GM21423 (cell line): Measurements from ENCODE around the gene WHAMM.
"Not testable (repeated sequence)": the region's sequence is repeated elsewhere in the genome, so short reads cannot be mapped to it uniquely, and the experiment has no call there.

Source experiments
- ATAC-seq: cut with Tn5 transposase; IDR thresholded peaks from one replicate; pipeline ENCODE4 v1.9.1; 2021; ENCODE audit warnings: mild to moderate bottlenecking, moderate library complexity; ENCODE audit not compliant: unreplicated experiment

Gene WHAMM

DNA sequence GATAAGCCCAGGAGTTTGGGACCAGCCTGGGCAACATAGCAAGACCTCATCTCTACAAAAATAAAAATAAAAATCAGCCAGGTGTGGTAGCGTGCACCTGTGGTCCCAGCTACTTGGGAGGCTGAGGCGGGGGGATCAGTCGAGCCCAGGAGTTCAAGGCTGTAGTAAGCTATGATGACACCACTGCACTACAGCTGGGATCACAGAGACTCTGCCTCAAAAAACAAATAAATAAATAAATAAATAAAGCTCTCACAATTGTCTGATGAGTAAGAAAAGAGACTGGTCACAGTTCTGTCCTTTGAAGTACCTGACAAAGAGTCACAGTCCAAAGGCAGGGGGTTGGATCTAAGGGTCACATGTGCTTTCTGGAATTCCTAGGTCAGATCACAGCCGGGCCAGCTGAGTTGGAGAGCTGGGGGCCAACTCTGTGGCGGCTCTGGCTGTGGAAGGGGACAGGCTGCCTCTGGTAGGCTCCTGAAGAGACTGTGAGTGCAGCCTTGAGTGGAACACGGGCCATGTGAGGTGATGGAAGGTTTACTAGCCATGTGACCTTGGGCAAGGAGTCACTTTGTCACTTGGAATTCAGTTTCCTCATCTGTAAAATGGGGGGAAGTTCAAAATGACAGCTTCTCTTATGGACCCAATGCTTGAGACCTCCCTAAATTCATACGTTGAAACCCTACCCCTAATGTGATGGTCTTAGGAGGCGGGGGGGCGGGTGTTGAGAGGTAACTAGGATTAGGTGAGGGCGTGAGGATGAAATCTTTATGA, 47.2 kb downstream of the WHAMM start:
- no peak for ATAC-seq

- no peak for ATAC-seq
Measured at GRCh38 chr15:82858932-82859331, 49.5 kb downstream of the WHAMM start.

DNA sequence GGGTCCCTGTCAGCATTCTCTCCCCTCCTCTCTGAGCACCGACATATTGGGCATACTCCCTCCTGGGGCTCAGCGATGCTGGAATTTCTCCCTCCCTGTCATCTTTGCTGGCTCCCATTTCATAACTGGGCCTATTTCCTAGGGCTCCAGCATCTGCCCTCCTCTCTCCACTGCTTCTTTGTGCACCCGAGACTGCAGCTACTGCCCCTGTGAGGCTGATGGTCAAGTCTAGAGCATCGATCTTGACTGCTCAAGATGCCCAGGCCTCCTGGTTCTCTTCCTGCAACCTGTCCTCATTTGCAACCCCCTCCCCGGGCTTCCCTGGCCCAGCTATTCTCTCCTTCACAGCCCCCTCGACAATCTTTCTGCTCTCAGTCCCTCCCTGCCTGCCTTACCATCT, 53.5 kb downstream of the WHAMM start:
- no peak for ATAC-seq

DNA sequence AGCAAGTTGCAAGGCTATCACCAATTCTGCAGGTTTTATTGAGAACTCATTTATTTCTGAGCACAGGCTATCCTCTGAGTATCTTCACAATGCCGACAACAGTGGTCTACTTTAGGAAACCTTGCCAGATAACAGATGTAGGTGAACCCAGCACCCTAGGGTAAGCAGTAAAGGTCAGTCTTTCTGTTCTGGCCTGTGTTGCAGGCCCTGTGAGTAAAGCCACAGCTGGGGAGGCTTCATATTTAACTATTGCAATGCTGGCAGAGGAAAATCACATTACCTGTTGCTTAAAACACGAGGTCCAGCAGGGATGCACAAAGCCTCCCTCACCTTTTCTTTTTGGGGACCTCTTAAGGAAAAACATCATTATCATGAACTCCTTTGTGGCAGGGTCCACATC, 55.5 kb downstream of the WHAMM start:
- no peak for ATAC-seq

GRCh38 chr15:82865581-82865980, 56.2 kb downstream of the WHAMM start:
- ATAC-seq = not testable (repeated sequence)

GRCh38 chr15:82865981-82866380, 56.6 kb downstream of the WHAMM start:
- not testable (repeated sequence) for ATAC-seq

DNA sequence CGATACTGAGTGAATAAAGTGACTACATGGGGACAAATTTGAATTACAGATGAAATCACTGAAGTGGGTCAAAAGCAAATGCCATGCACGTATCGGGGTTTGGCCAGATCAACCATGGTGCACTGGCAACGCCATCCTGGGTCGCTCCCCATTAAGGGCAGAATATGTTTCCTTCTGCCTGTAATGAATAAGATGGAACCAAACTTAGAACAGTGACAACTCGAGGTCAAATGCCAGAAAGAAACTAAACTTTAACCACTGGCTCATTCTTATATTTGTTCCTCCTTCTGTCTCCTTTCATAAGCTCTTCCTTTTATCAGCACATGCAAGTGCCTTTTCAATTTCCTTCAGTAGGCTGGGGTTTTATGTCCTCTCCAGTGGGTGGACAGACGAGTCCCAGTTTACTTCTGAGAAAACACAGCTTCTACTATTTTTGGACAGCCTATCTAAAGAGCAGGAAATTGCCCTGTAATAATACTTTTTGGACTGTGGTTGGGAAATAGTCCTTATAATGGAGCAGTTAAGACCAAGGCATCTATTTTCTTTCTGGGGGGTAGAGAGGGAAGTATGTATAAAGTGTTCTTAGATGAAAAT, 61.4 kb downstream of the WHAMM start:
- no peak for ATAC-seq

DNA sequence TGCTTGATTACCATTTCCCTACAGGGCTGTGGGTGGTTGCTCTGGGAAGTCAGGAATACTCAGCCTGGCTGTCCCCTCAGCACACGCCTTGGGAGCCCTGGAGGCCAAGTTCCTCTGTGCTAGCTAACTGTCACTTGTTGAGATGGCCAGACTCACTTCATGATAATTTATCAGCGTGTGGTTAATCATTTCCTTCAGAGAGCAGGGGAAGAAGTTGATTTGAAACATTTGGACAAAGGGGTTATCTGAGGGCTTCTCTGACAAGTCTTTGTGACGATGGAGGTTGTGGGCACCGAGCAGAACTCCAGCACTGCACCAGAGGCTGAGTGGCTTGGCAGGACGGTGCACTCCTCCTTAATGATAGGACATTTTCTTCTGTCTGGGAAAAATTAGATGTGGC, 61.9 kb downstream of the WHAMM start:
- no peak for ATAC-seq

GRCh38 chr15:82871832-82872484, 62.5 kb downstream of the WHAMM start:
- ATAC-seq = no peak

DNA sequence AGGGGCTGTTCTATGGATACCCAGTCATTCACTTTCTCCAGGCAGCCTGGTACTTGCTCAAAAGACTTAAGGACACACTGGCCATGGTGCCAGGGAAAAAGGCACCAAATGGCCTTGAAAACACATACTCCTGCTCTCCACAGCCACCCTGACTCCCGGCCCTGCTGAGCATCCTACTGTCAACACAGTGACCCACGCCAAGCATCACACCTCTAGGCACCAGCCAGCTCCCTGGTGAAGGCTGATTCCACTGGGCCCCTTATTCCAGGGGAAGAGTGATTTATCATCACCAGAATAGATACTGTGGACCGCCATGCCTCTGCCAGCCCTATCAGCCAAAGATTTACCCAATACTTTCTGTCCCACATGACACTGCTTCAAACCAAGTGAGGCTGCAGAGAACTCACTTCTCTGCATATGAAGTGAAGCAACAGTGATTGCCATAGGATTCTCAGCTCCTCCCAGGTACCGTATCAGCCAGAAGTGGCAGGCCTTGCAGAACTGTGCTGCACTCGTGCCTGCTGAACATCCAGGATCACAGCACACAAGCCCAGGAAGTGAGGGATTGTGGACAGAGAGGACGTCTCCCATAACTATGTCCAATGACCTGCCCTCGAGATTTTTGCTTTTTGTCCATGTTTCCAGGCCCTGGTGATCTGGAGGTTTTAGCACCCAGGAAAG, 63.7 kb downstream of the WHAMM start:
- ATAC-seq = no peak

- ATAC-seq = no peak
Measured at GRCh38 chr15:82874267-82874666, 64.8 kb downstream of the WHAMM start.

DNA sequence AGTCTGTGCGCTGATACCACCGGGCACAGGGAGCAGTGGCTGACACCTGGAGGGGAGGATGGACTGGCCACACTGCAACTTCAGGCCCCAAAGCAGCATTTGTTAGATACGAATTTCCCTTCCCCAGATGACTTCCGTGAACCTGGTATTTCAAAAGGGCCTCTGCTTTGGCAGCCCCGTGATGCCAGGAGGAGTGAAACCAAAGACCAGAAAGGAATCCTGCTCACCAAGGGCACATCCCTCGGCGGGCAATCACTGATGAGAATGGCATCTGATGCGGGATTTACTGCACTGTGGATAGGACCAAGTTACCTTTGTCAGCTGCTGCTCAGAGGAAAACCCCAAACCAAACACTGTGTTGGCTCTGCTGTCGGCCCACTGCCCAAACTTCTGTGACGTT, 65.5 kb downstream of the WHAMM start:
- no peak for ATAC-seq

DNA sequence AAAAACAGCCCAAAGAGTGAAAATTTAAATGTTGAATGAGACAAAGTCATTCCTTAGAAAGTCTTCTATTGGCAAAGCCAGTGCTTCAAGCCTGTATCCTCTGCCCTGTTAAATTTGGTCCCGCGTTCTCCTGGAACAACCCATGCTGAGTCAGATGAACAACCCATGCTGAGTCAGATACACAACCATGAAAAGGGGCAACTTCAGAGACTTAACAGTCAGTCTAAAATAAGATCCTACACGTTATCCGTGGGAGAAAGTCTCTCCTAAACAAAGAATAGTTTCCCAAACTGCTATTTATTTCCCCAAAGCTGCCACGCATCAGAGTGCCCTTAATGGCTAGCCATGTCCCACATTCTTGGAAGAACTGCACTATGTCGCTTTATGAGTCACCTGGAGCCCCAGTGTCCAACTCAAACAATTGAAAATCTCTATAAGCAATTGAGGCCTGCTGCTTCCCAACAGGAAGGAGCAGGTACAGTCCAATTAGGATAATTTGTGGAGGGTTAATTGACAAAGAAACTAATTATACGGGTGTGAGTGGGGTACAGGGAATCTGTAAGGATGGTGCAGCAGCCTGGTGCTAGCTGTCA, 66.1 kb downstream of the WHAMM start:
- no peak for ATAC-seq

DNA sequence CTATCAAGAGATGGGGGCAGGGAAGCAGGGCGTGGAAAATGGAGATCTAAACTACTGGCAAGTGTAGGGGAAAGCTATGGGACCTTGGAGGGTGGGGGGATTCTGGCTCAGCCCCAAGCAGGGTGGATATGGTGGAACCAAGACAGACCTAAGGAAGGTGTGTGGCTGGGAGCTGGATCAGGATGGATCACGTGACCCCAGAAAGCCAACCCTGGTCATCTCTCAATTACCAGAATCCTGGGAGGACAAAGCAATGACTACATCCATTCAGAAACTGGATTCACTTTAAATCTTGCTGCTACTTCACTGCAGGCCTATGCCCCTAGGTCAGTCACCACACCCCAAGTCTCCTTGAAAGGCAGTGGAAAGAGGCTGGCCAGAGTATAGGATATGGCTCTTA, 68.4 kb downstream of the WHAMM start:
- ATAC-seq = no peak

DNA sequence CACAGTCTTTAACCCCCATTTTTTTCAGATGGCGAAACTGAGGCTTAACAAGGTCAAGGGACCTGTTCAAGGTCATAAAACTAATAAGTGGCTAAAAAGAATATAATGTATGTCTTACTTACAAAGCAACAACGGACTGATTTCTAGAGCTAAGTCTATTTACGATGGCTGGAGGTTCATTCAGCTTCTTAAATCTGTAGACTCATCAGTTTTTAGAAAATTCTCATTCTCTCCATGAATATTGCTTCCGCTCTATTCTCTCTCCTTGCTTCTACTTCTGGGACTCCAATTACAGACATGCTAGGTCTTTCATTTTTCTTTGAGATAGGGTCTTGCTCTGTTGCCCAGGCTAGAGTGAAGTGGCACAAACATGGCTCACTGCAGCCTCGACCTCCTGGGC, 68.9 kb downstream of the WHAMM start:
- no peak for ATAC-seq

- ATAC-seq = no peak
Measured at GRCh38 chr15:82880704-82881103, 71.3 kb downstream of the WHAMM start.

DNA sequence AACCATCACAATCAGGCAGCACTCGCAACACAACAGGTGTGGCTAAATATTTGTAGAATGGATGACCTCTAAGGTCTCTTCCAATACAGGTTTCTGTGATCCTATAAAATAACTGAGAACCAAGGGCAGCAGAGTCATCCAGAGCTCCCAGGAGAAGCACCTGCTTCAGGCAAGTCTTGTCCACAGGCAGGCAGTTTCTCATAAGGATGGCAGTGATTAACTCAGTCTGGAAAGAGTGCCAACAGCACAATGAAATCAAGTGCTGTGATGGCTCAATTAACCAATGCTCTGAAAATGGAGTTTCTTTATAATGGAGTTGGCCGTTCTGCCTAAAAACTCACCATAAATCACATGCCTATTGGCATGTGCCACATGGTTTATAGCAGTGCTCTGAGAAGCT, 72.3 kb downstream of the WHAMM start:
- no peak for ATAC-seq

DNA sequence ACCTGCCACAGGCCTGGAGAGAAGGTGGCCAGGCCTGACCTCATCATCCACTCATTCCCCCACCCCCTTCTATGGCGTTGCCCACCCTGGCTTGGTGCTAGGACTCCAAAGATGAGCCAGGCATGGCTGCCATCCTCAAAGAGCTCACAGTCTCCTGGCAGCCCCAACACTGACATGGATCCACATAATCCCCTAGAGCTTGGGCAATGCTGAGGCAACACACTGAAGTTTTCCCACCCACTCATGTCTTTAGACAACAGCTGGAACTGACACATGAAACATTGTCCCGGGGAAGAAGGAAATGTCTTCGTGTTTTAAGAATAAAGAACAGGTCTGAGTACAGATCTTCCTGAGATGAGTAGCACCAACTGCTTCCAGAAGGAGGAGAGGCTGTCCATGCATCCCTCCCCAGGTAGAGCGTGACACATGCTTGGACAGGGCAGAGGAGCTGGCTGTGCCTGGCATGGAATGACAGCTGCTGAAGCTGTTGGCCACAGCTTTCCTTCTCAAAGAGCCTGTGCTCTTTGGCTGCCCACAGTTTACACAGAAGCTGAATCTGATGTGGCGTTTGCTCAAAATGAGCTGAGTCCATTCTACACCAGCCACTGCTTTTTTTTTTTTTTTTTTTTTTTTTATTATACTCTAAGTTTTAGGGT, 73.0 kb downstream of the WHAMM start:
- no peak for ATAC-seq
